H1 (cell line): ENCODE results near the gene PIF1. TPM values are rescaled to one million over a fixed set of nuclear protein-coding genes. Genes with fewer than 3 reads are reported as not detected.

ENCODE experiments used
- EP300 ChIP-seq, 2 experiments: IDR thresholded peaks; 1 replicate in 1 of 2; 2 replicates in 1 of 2; pipeline ENCODE4 v1.6.1; 2011 to 2012; ENCODE audit warnings: low read depth in 2 of 2, low read length in 2 of 2, mild to moderate bottlenecking in 2 of 2, borderline replicate concordance in 1 of 2, inconsistent platforms in 1 of 2, moderate library complexity in 1 of 2
- KDM1A ChIP-seq: fragments of 200-600, 300-600 bp; sonication (generic); IDR thresholded peaks from 2 replicates; pipeline ENCODE4 v1.7.1; 2016; ENCODE audit warnings: mild to moderate bottlenecking, low read length, borderline replicate concordance
- polyA plus RNA-seq, 7 experiments: library from polyadenylated mRNA; depleted of rRNA in 3 of 7; stranded (reverse) in 5 of 7; unstranded in 2 of 7; fragments of >200 nt in 5 of 7; fragments of 200-250 nt in 2 of 7; gene quantifications; 1 replicate in 5 of 7; 2 replicates in 1 of 7; 4 replicates in 1 of 7; pipeline versions ENCODE4 v1.2.1 to v1.2.3, GENCODE V29; 2011 to 2013; ENCODE audit warnings: missing spikeins in 2 of 7, mixed read lengths in 2 of 7
- total RNA-seq: library from RNA; stranded (reverse); fragmentation: NEBNext Ultra II Directional; extraction: Animal tissue kit (Norgen Biotek cat#: 25700); gene quantifications from 2 replicates; pipeline ENCODE4 v1.2.1, GENCODE V29; 2021

PIF1 gene
- total and polyA plus RNA-seq, 2 of the 8 experiments (the other 6 are each of a cell fraction or from before 2014, with no cell fraction given), result 73.3 to 138 TPM

- TF ChIP-seq KDM1A, result no peak
- TF ChIP-seq EP300 (IDR thresholded peaks at IDR 0.05; ENCODE audit: borderline replicate concordance in 1 of 2, low read depth in 2 of 2, low read length in 2 of 2), result no peak
Observed at GRCh38 chr15:64766058-64766457, 59.4 kb downstream of the PIF1 start (continued).

Other genes with a start within 250 kb of the PIF1 start
- 238 and 243 TPM in 2 replicates for gene RBPMS2, start 50.1 kb downstream of the PIF1 start, total RNA-seq
- gene RBPMS2, start 50.1 kb downstream of the PIF1 start, polyA plus RNA-seq (2011; rRNA removed), result 55.8 and 104 TPM in 2 replicates
- gene PLEKHO2, start 16.3 kb upstream of the PIF1 start, total RNA-seq, result 20.1 and 20.3 TPM in 2 replicates
- gene PLEKHO2, start 16.3 kb upstream of the PIF1 start, polyA plus RNA-seq (2011; rRNA removed), result 16.9 and 19.7 TPM in 2 replicates
- 5.0 and 5.7 TPM in 2 replicates for gene ANKDD1A, start 86.3 kb upstream of the PIF1 start, total RNA-seq
- 4.1 and 6.8 TPM in 2 replicates for gene ANKDD1A, start 86.3 kb upstream of the PIF1 start, polyA plus RNA-seq (2011; rRNA removed)
- 68.6 and 72.7 TPM in 2 replicates for gene SPG21, start 164.3 kb upstream of the PIF1 start, total RNA-seq
- gene SPG21, start 164.3 kb upstream of the PIF1 start, polyA plus RNA-seq (2011; rRNA removed), result 51.4 and 67.3 TPM in 2 replicates
- 16.5 and 20.8 TPM in 2 replicates for gene MTFMT, start 204.0 kb upstream of the PIF1 start, total RNA-seq
- gene MTFMT, start 204.0 kb upstream of the PIF1 start, polyA plus RNA-seq (2011; rRNA removed), result 6.8 and 7.7 TPM in 2 replicates
- gene SLC51B, start 219.7 kb upstream of the PIF1 start, total RNA-seq, result not detected in 2 replicates
- not detected in 2 replicates for gene SLC51B, start 219.7 kb upstream of the PIF1 start, polyA plus RNA-seq (2011; rRNA removed)
- 9.3 and 10.3 TPM in 2 replicates for gene RASL12, start 242.3 kb upstream of the PIF1 start, total RNA-seq
- gene RASL12, start 242.3 kb upstream of the PIF1 start, polyA plus RNA-seq (2011; rRNA removed), result 9.5 and 16.7 TPM in 2 replicates